ENCODE data around the gene PCAT6.
"Not testable (repeated sequence)": the region's sequence is repeated elsewhere in the genome, so short reads cannot be mapped to it uniquely, and the experiment has no call there.

PCAT6 gene
- 0.12 to 0.17 reads per million in 2 experiments for total RNA-seq

- DNase-seq (ENCODE audit: low read depth) = peak; percentile 76
Measured at GRCh38 chr1:202810615-202811295, at the start of gene PCAT6. Gene PCAT6 (plus strand): TSS chr1:202810954.

GRCh38 chr1:202762019-202762418 is 48.7 kb upstream of the PCAT6 start:
- DNase-seq (ENCODE audit: low read depth) = no peak

- DNase-seq (ENCODE audit: low read depth) = no peak
Measured at GRCh38 chr1:202765721-202766120, 45.0 kb upstream of the PCAT6 start.

- DNase-seq (ENCODE audit: low read depth) = no peak
Measured at GRCh38 chr1:202770135-202770534, 40.6 kb upstream of the PCAT6 start.

- DNase-seq (ENCODE audit: low read depth) = no peak
Measured at GRCh38 chr1:202781180-202781579, 29.6 kb upstream of the PCAT6 start.

- DNase-seq (ENCODE audit: low read depth) = no peak
Measured at GRCh38 chr1:202786804-202787203, 23.9 kb upstream of the PCAT6 start.

GRCh38 chr1:202788800-202789199 is 22.0 kb upstream of the PCAT6 start:
- no peak for DNase-seq (ENCODE audit: low read depth)

GRCh38 chr1:202791077-202791747 is 19.5 kb upstream of the PCAT6 start:
- DNase-seq (ENCODE audit: low read depth) = no peak

- no peak for DNase-seq (ENCODE audit: low read depth)
Measured at GRCh38 chr1:202794051-202794740, 16.6 kb upstream of the PCAT6 start.

GRCh38 chr1:202794931-202795330 is 15.8 kb upstream of the PCAT6 start:
- not testable (repeated sequence) for DNase-seq (ENCODE audit: low read depth)

- DNase-seq (ENCODE audit: low read depth) = no peak
Measured at GRCh38 chr1:202796670-202797069, 14.1 kb upstream of the PCAT6 start.

GRCh38 chr1:202798260-202798659 is 12.5 kb upstream of the PCAT6 start:
- DNase-seq (ENCODE audit: low read depth) = no peak

GRCh38 chr1:202798792-202799331 is 11.9 kb upstream of the PCAT6 start:
- no peak for DNase-seq (ENCODE audit: low read depth)

- DNase-seq (ENCODE audit: low read depth) = no peak
Measured at GRCh38 chr1:202800742-202801141, 10.0 kb upstream of the PCAT6 start.

GRCh38 chr1:202801175-202801574 is 9.6 kb upstream of the PCAT6 start:
- no peak for DNase-seq (ENCODE audit: low read depth)

- DNase-seq (ENCODE audit: low read depth) = no peak
Measured at GRCh38 chr1:202802034-202802433, 8.7 kb upstream of the PCAT6 start.

- DNase-seq (ENCODE audit: low read depth) = no peak
Measured at GRCh38 chr1:202802998-202803932, 7.5 kb upstream of the PCAT6 start.

GRCh38 chr1:202804126-202804525 is 6.6 kb upstream of the PCAT6 start:
- DNase-seq (ENCODE audit: low read depth) = no peak

GRCh38 chr1:202805886-202806844 is 4.6 kb upstream of the PCAT6 start:
- no peak for DNase-seq (ENCODE audit: low read depth)

- peak; percentile 3 for DNase-seq (ENCODE audit: low read depth)
Measured at GRCh38 chr1:202806845-202807450, 3.8 kb upstream of the PCAT6 start.

Data from T follicular helper cell (primary cell).